ENCODE data around the gene TAF12.
"Not testable (repeated sequence)": the region's sequence is repeated elsewhere in the genome, so short reads cannot be mapped to it uniquely, and the experiment has no call there.

The TAF12 gene

DNA sequence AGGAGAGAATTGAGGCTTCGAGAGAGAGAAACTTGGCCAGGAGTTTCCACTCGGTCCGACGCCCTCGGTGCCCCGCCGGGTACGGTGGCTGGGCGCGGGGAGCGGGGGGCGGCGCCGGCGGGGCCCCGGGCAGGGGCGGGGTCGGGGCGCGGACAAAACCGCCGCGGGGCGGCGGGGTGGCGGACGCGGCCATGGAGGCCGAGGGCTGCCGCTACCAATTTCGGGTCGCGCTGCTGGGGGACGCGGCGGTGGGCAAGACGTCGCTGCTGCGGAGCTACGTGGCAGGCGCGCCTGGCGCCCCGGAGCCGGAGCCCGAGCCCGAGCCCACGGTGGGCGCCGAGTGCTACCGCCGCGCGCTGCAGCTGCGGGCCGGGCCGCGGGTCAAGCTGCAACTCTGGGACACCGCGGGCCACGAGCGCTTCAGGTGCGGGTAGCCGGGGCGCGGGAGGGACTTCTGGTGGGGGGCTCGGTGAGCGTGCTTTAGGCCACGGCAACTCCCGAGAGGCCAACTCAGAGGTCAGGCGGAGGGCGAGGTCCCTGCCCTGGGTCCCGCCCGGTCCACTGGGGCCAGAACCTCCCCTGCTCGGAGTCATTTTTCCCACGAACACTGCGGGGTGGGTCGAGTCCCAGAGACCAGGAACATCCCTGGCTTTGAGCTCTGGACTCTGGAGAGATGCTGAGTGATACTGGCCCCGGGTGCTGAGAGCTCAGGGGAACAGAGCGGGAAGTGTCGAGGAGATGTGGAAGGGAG is 50.4 kb downstream of the TAF12 start:
- Histone ChIP-seq H3K36me3 (no peaks in the 10 kb centered on the region), H3K4me3 (ENCODE audit: low read depth, low read length) (peak overlapping the region; percentile 60), H3K9me3 (ENCODE audit: severe bottlenecking) (no peaks in the 10 kb centered on the region), H3K27me3 (ENCODE audit: insufficient read depth, low read depth, severe bottlenecking) (no peaks in the 10 kb centered on the region), H3K27ac (no peak overlapping the region)
- TF ChIP-seq, protein P1, sequence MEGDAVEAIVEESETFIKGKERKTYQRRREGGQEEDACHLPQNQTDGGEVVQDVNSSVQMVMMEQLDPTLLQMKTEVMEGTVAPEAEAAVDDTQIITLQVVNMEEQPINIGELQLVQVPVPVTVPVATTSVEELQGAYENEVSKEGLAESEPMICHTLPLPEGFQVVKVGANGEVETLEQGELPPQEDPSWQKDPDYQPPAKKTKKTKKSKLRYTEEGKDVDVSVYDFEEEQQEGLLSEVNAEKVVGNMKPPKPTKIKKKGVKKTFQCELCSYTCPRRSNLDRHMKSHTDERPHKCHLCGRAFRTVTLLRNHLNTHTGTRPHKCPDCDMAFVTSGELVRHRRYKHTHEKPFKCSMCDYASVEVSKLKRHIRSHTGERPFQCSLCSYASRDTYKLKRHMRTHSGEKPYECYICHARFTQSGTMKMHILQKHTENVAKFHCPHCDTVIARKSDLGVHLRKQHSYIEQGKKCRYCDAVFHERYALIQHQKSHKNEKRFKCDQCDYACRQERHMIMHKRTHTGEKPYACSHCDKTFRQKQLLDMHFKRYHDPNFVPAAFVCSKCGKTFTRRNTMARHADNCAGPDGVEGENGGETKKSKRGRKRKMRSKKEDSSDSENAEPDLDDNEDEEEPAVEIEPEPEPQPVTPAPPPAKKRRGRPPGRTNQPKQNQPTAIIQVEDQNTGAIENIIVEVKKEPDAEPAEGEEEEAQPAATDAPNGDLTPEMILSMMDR (IDR thresholded peaks at IDR 0.05; ENCODE audit: low read depth, low read length) = no peak
- peak; percentile 11 for DNase-seq

DNA sequence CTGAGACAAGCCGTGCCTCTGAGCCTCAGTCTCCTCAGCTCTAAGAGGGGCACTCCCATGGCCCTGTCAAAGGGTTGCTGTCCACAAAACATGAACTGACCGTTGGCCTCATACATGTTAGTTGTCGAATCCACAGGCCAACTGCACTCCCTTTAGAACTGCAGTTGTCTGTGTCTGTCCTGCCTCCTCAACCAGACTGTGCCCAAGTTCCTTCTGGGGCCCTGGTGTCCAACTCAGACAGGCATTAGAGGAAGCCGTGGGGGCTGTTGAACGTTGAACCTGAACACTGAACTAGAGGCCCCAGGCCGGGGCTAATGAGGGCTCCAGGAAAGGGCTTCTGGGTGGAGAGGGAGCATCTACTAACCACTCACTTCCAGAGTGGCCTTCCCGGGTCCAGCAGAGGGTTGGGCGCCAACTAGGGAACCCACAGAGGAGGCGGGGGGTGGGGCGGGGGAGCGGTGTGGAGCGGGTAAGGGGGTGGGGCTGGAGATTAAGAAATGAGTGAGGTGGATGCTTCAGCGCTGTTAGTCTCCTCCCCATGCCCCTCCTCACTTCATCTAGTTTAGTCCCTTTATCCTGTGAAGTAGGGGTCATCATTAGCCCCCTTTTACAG is 51.1 kb downstream of the TAF12 start, which contains the start of gene RAB42:
TSS of gene RAB42 (plus strand) at position 558 of the 613 bp plus-strand sequence. CDS start 247 bp downstream, outside the sequence.
- Histone ChIP-seq H3K36me3 (no peaks in the 10 kb centered on the region), H3K4me3 (ENCODE audit: low read depth, low read length) (peak within 1 kb of the TSS; percentile 60), H3K27me3 (ENCODE audit: insufficient read depth, low read depth, severe bottlenecking) (no peaks in the 10 kb centered on the region), H3K27ac (no peak within 1 kb of the TSS), H3K9me3 (ENCODE audit: severe bottlenecking) (no peaks in the 10 kb centered on the region)
- DNase-seq = peak; percentile 66
- TF ChIP-seq, protein P1 (IDR thresholded peaks at IDR 0.05; ENCODE audit: low read depth, low read length) = no peak

DNA sequence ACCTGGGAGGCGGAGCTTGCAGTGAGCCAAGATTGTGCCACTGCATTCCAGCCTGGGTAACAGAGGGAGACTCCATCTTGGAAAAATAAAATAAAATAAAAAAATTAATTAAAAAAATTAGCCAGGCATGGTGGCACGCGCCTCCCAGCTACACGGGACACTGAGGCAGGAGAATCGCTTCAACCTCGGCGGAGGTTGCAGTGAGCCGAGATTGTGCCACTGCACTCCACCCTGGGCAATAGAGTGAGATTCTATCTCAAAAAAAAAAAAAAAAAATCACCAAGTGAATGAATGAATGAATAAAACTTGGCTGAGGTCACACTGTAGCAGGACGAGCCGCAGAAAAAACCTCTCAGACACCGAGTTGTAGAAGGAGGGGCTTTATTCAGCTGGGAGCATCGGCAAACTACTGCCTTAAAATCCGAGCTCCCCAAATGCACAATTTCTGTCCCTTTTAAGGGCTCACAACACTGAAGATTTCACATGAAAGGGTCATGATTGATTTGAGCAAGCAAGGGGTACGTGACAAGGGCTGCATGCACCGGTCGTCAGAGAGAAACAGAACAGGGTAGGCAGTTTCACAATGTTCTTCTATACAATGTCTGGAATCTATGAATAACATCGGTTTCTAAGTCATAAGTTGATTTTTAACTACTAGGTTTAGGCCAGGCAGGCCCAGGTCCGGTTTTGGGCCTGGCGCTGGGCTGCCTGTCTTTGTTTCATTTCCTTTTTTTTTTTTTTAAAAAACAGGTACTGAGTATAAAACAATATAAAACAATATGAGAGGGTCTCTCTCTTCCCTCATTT is 56.1 kb downstream of the TAF12 start:
- not testable (repeated sequence) for DNase-seq; H3K27ac ChIP-seq; H3K9me3 ChIP-seq (ENCODE audit: severe bottlenecking); H3K27me3 ChIP-seq (ENCODE audit: insufficient read depth, low read depth, severe bottlenecking); H3K4me3 ChIP-seq (ENCODE audit: low read depth, low read length); H3K36me3 ChIP-seq

DNA sequence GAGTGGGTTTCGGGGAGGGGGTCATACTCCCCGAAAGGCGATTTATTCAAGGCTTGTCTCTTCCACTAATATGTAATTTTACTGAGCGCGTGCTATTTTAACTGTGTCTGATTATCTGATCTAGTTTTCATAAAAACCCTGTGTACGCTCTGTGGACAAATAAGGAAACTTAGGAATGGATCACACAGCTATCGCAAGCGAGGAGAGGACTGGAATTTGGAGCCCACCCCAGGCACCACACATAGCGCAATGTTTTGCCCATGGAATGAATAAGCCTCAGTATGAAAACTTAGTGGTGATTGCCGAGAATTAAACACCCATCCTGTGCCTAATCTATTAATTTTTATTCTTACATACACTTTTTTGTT is 60.6 kb downstream of the TAF12 start:
- H3K9me3 ChIP-seq (ENCODE audit: severe bottlenecking) = no peaks in the 10 kb centered on the region
- peaks cover 39% of the 10 kb centered on the region for H3K36me3 ChIP-seq
- peak overlapping the region; percentile 81 for H3K27ac ChIP-seq
- no peaks in the 10 kb centered on the region for H3K27me3 ChIP-seq (ENCODE audit: insufficient read depth, low read depth, severe bottlenecking)
- TF ChIP-seq, protein P1 (IDR thresholded peaks at IDR 0.05; ENCODE audit: low read depth, low read length) = no peak
- peak overlapping the region; percentile 78 for H3K4me3 ChIP-seq (ENCODE audit: low read depth, low read length)
- DNase-seq = no peak

DNA sequence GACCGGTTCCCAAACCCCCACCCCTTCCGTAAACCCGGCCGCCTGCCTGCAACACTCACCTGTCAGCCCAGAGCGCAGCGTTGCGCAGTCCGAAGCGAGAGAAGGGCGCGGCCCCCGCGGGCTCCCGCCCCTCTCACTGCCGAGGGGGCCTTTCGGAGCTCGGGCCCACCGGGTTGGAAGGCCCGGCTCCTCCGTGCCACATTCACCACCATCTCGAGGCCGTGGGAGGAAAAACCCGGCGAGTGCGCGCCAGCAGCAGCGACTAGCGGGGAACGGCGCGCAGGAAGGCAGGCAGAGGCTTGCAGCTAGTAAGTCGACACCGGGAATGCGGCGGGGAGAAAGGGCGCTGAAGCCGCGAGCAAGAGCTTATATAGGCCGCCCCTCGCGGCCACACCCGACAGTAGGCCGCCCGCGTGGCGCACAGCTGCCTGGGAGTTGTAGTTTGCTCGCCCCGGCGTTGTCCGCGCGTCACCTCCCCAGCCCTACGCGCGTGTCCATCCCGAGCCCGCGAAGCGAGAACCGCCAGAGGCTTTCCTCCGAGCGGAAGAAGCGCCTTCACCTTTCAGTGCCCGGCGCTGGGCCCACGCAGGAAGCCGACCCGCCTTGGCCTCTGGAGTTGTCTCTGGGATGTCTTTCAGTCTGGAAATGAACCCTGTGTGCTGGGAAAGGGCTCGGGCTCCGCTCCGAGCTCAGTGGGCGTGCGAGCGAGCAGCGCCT is 61.2 kb downstream of the TAF12 start:
- H3K27ac ChIP-seq = peak overlapping the region; percentile 81
- no peaks in the 10 kb centered on the region for H3K27me3 ChIP-seq (ENCODE audit: insufficient read depth, low read depth, severe bottlenecking)
- H3K9me3 ChIP-seq (ENCODE audit: severe bottlenecking) = no peaks in the 10 kb centered on the region
- H3K36me3 ChIP-seq = peaks cover 44% of the 10 kb centered on the region
- TF ChIP-seq, protein P1 (IDR thresholded peaks at IDR 0.05; ENCODE audit: low read depth, low read length) = no peak
- peak overlapping the region; percentile 78 for H3K4me3 ChIP-seq (ENCODE audit: low read depth, low read length)
- DNase-seq = peak; percentile 96

Measured in WERI-Rb-1 (cell line).